NB4 (cell line): Measurements from ENCODE around the gene MTX1.
A peak's percentile ranks its signal among the peaks of the same experiment; 100 is the strongest.

Source experiments
- DNase-seq: peaks from one replicate; pipeline ENCODE4 v3.0.0; 2010; ENCODE audit warnings: low read depth
- H3K4me3 ChIP-seq: one replicate; pipeline ENCODE4 v1.5.1; 2011; ENCODE audit warnings: mild to moderate bottlenecking, low read depth, low read length, moderate library complexity
- MYC ChIP-seq: IDR thresholded peaks from 2 replicates; pipeline ENCODE4 v1.6.1; 2011; ENCODE audit warnings: low read depth, low read length
- POLR2A ChIP-seq: IDR thresholded peaks from 2 replicates; pipeline ENCODE4 v1.6.1; 2011; ENCODE audit warnings: mild to moderate bottlenecking; ENCODE audit not compliant: insufficient read length; ENCODE audit errors: extremely low read depth
- TF ChIP-seq, protein P1 (sequence below): IDR thresholded peaks from one replicate; pipeline ENCODE4 v1.5.1; 2012; ENCODE audit warnings: low read depth, low read length
- TF ChIP-seq, protein P2 (sequence below): IDR thresholded peaks from 2 replicates; pipeline ENCODE4 v1.6.1; 2011; ENCODE audit warnings: low read depth, low read length

MTX1 gene

DNA sequence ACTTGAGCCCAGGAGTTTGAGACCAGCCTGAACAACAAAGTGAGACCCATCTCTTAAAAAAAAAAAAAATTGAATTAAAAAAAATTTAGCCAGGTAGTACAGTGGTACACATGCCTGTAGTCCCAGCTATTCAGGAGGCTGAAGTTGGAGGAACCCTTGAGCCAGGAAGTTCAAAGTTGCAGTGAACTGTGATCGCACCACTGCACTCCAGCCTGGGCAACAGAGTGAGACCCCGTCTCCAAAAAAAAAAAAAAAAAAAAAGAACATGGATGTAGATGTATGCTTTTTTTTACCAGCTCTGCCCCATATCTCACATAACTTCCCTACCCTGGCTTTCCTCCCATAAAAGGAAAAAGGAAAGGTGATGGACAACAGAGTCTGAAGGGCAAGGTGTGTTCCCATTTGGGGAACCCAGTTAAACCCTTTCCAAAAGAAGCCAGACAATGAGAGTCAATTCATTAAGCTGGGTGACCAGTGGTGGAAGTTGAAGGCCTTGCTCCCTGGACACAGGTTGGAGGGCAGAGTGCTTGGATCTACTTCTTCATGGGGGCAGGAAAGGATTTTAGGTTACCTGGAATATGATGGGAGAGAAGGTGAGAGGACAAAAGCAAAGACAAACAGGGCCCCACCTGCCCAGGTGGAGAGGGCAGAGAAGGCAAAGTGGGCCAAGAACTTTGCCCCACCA is 38.3 kb upstream of the MTX1 start:
- H3K4me3 ChIP-seq: no peak overlapping the region

GRCh38 chr1:155170806-155171205 is 37.7 kb upstream of the MTX1 start:
- TF ChIP-seq, protein P1, sequence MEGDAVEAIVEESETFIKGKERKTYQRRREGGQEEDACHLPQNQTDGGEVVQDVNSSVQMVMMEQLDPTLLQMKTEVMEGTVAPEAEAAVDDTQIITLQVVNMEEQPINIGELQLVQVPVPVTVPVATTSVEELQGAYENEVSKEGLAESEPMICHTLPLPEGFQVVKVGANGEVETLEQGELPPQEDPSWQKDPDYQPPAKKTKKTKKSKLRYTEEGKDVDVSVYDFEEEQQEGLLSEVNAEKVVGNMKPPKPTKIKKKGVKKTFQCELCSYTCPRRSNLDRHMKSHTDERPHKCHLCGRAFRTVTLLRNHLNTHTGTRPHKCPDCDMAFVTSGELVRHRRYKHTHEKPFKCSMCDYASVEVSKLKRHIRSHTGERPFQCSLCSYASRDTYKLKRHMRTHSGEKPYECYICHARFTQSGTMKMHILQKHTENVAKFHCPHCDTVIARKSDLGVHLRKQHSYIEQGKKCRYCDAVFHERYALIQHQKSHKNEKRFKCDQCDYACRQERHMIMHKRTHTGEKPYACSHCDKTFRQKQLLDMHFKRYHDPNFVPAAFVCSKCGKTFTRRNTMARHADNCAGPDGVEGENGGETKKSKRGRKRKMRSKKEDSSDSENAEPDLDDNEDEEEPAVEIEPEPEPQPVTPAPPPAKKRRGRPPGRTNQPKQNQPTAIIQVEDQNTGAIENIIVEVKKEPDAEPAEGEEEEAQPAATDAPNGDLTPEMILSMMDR: no peak
- TF ChIP-seq, protein P2, sequence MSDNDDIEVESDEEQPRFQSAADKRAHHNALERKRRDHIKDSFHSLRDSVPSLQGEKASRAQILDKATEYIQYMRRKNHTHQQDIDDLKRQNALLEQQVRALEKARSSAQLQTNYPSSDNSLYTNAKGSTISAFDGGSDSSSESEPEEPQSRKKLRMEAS: no peak
- no peak for TF ChIP-seq POLR2A
- no peak for TF ChIP-seq MYC
- DNase-seq: no peak
- no peak overlapping the region for H3K4me3 ChIP-seq

More for the DNA sequence above, 38.3 kb upstream of the MTX1 start:
- TF ChIP-seq POLR2A (no peak), MYC (no peak)
- TF ChIP-seq, protein P1: no peak
- TF ChIP-seq, protein P2: no peak
- no peak for DNase-seq

- peak overlapping the region; percentile 87 for H3K4me3 ChIP-seq
- no peak for DNase-seq
- TF ChIP-seq, protein P1: no peak
- TF ChIP-seq, protein P2: peak; percentile 54
These were observed 36.4 kb upstream of the MTX1 start for GRCh38 chr1:155171836-155172731.

- peak; percentile 95 for DNase-seq
- TF ChIP-seq, protein P2: peak; percentile 77
- TF ChIP-seq, protein P1: peak; percentile 71
- TF ChIP-seq MYC: peak; percentile 71; the same call in 1 of the 2 replicates
- TF ChIP-seq POLR2A: peak; percentile 87
- H3K4me3 ChIP-seq: peak within 1 kb of the TSS; percentile 87
These were observed 35.6 kb upstream of the MTX1 start, which contains the start of gene KRTCAP2 for GRCh38 chr1:155172732-155173477. Gene KRTCAP2 (minus strand): TSS chr1:155173304. CDS start chr1:155173224, 80 bp downstream.

DNA sequence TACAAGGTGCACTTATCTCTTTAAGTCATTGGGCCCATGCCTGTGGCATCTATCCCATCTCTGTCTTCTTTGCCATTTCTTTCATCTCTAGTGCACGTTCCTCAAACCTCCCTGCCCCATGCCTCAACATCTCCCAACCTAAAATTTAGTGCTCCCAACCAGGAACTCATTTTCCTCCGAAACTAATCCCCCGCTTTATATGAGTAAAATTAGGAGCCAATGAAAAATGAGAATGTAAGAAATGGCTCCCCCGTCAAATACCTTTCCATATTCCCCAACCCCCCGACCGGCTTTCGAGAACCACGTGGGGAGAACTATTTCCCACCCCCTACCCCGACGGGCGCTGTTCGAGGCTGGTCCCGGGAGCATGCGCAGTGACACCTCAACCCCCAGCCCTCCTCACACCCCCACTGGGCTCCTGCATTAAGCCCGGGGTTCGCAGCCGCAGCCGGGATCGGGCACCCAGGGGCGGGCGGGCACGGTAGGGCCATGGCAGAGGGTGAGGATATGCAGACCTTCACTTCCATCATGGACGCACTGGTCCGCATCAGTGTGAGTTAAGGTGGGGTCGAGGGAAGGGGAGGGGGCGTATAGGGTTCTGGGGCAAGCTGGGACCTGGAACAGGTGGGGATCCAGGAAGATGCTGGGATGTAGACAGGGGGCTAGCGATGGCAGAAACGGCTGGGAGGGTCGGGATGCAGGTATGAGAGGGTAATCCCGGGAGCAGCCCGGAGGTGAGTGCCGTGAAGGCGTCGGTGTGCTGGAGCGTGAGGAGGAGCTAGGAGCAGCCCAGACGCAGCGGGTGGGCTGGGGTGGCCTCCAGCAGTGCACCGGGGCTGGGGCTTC is 34.8 kb upstream of the MTX1 start, which contains the start of gene TRIM46:
TSS of gene TRIM46 (plus strand) at position 372 of the 846 bp plus-strand sequence. CDS start at position 490, 118 bp downstream.
- peak within 1 kb of the TSS; percentile 87 for H3K4me3 ChIP-seq
- no peak for TF ChIP-seq MYC
- TF ChIP-seq, protein P1: no peak
- TF ChIP-seq, protein P2: no peak
- no peak for TF ChIP-seq POLR2A
- DNase-seq: no peak
